Loucy (cell line): ENCODE measurements around the gene HRH3.

ENCODE experiments used
- CTCF ChIP-seq: fragments of 200-600 bp; sonication (generic); conservative IDR thresholded peaks from 2 replicates; pipeline ENCODE4 v1.5.1; 2014; ENCODE audit warnings: mild to moderate bottlenecking, antibody characterized with exemption, low read length
- EZH2phosphoT487 ChIP-seq: fragments of 200-600 bp; IDR thresholded peaks from 2 replicates; pipeline ENCODE4 v1.6.1; 2018; ENCODE audit warnings: antibody characterized with exemption, mild to moderate bottlenecking, moderate library complexity, borderline replicate concordance

- TF ChIP-seq CTCF (no peak), EZH2phosphoT487 (no peak)
Measured at GRCh38 chr20:62266340-62266739, 46.3 kb upstream of the HRH3 start.
